Trophoblast cell (in vitro differentiated cells and primary cell): ENCODE data around the gene FUT9.

Experiments
- DNase-seq, 2 donors: peaks; one replicate each; pipeline ENCODE4 v3.0.0-alpha.2; 2016
- H2AFZ ChIP-seq: 2 replicates; pipeline ENCODE4 v1.6.1; 2013; ENCODE audit warnings: low read length, moderate library complexity, mild to moderate bottlenecking; ENCODE audit not compliant: insufficient read depth, poor library complexity
- H2AK5ac ChIP-seq: 2 replicates; pipeline ENCODE4 v1.6.1; 2013; ENCODE audit warnings: mild to moderate bottlenecking, low read length
- H2BK120ac ChIP-seq: 2 replicates; pipeline ENCODE4 v1.6.1; 2013; ENCODE audit warnings: low read length, mild to moderate bottlenecking, moderate library complexity; ENCODE audit not compliant: insufficient read depth, poor library complexity
- H2BK12ac ChIP-seq: 2 replicates; pipeline ENCODE4 v1.6.1; 2013; ENCODE audit warnings: mild to moderate bottlenecking, low read length, moderate library complexity
- H2BK5ac ChIP-seq: 2 replicates; pipeline ENCODE4 v1.6.1; 2013; ENCODE audit warnings: low read length, low read depth, moderate library complexity, mild to moderate bottlenecking; ENCODE audit not compliant: poor library complexity
- H3K14ac ChIP-seq: 2 replicates; pipeline ENCODE4 v1.6.1; 2013; ENCODE audit warnings: mild to moderate bottlenecking, low read length
- H3K18ac ChIP-seq: 2 replicates; pipeline ENCODE4 v1.6.1; 2013; ENCODE audit warnings: mild to moderate bottlenecking, low read length
- H3K23ac ChIP-seq: 2 replicates; pipeline ENCODE4 v1.6.1; 2013; ENCODE audit warnings: low read length
- H3K27ac ChIP-seq: 2 replicates; pipeline ENCODE4 v1.5.1; 2013; ENCODE audit warnings: low read depth, mild to moderate bottlenecking, inconsistent platforms, low read length, moderate library complexity
- H3K27me3 ChIP-seq: 2 replicates; pipeline ENCODE4 v1.6.1; 2013; ENCODE audit warnings: inconsistent platforms, mild to moderate bottlenecking, low read length, moderate library complexity; ENCODE audit not compliant: insufficient read depth
- H3K36me3 ChIP-seq, 2 experiments: 1 replicate in 1 of 2; 2 replicates in 1 of 2; pipeline ENCODE4 v1.6.1; 2013; ENCODE audit warnings: low read length in 2 of 2, mild to moderate bottlenecking in 2 of 2, moderate library complexity in 1 of 2; ENCODE audit not compliant: insufficient read depth in 2 of 2, control insufficient read depth in 1 of 2
- H3K4ac ChIP-seq: 2 replicates; pipeline ENCODE4 v1.6.1; 2013; ENCODE audit warnings: low read depth, mild to moderate bottlenecking, low read length, moderate library complexity
- H3K4me1 ChIP-seq, 2 experiments: 1 replicate in 1 of 2; 2 replicates in 1 of 2; pipeline ENCODE4 v1.6.1; 2013; ENCODE audit warnings: low read length in 2 of 2, mild to moderate bottlenecking in 2 of 2, moderate library complexity in 1 of 2; ENCODE audit not compliant: insufficient read depth in 2 of 2, control insufficient read depth in 1 of 2
- H3K4me2 ChIP-seq: 2 replicates; pipeline ENCODE4 v1.6.1; 2013; ENCODE audit warnings: inconsistent platforms, mild to moderate bottlenecking, low read length, moderate library complexity
- H3K4me3 ChIP-seq: 2 replicates; pipeline ENCODE4 v1.5.1; 2013; ENCODE audit warnings: mild to moderate bottlenecking, low read depth, low read length, inconsistent platforms
- H3K79me1 ChIP-seq: one replicate; pipeline ENCODE4 v1.6.1; 2013; ENCODE audit warnings: low read length
- H3K79me2 ChIP-seq: 2 replicates; pipeline ENCODE4 v1.6.1; 2013; ENCODE audit warnings: low read length, mild to moderate bottlenecking; ENCODE audit not compliant: control insufficient read depth, insufficient read depth, poor library complexity
- H3K9ac ChIP-seq: 2 replicates; pipeline ENCODE4 v1.6.1; 2013; ENCODE audit warnings: mild to moderate bottlenecking, low read length
- H3K9me3 ChIP-seq: 2 replicates; pipeline ENCODE4 v1.6.1; 2013; ENCODE audit warnings: low read depth, mild to moderate bottlenecking, control low read depth, inconsistent platforms, low read length; ENCODE audit not compliant: insufficient read depth
- H4K12ac ChIP-seq: 2 replicates; pipeline ENCODE4 v1.6.1; 2013; ENCODE audit warnings: low read depth, mild to moderate bottlenecking, low read length, moderate library complexity
- H4K8ac ChIP-seq: 2 replicates; pipeline ENCODE4 v1.6.1; 2013; ENCODE audit warnings: low read depth, mild to moderate bottlenecking, low read length, moderate library complexity
- H4K91ac ChIP-seq: one replicate; pipeline ENCODE4 v1.6.1; 2013; ENCODE audit warnings: low read depth, mild to moderate bottlenecking, low read length, moderate library complexity
- WGBS: extraction: QIAGEN DNeasy Blood & Tissue Kit; methylation state at CpG from one replicate; pipeline ENCODE4 v1.1.7; 2013; ENCODE audit warnings: missing lambda C conversion rate; ENCODE audit not compliant: insufficient read length, insufficient coverage; ENCODE audit errors: extremely low coverage; 5-methylcytosine and 5-hydroxymethylcytosine counted together

FUT9 gene

GRCh38 chr6:96142142-96142541 lies 126.4 kb downstream of the FUT9 start:
- Histone ChIP-seq H3K14ac (no peak overlapping the region), H3K79me1 (peaks cover 12% of the 10 kb centered on the region), H3K23ac (no peak overlapping the region), H4K12ac (no peak overlapping the region), H2BK120ac (no peak overlapping the region), H2AK5ac (no peak overlapping the region), H3K4me3 (no peak overlapping the region), H2AFZ (no peak overlapping the region), H4K8ac (no peak overlapping the region), H3K9ac (no peak overlapping the region), H3K9me3 (peaks cover 7% of the 10 kb centered on the region), H3K36me3 (peaks cover 0 to 5% of the 10 kb centered on the region in 2 experiments), H3K27ac (no peak overlapping the region), H3K27me3 (no peaks in the 10 kb centered on the region), H2BK12ac (no peak overlapping the region), H3K18ac (no peak overlapping the region), H4K91ac (no peak overlapping the region), H3K79me2 (no peaks in the 10 kb centered on the region), H3K4me2 (no peak overlapping the region), H2BK5ac (no peak overlapping the region), H3K4me1 (peaks cover 0 to 4% of the 10 kb centered on the region in 2 experiments), H3K4ac (no peak overlapping the region)
- no CpG with 5 or more reads among the region's 2 CpGs for WGBS
- DNase-seq, result no peak

- H3K4ac ChIP-seq, result peak overlapping the region; percentile 47
- no peaks in the 10 kb centered on the region for H3K9me3 ChIP-seq
- H4K91ac ChIP-seq, result peak overlapping the region; percentile 93
- no peak overlapping the region for H3K23ac ChIP-seq
- no peak for DNase-seq
- H2BK120ac ChIP-seq, result peak overlapping the region; percentile 95
- peak overlapping the region; percentile 95 for H2AK5ac ChIP-seq
- H4K8ac ChIP-seq, result peak overlapping the region; percentile 71
- H3K18ac ChIP-seq, result peak overlapping the region; percentile 94
- H2BK5ac ChIP-seq, result peak overlapping the region; percentile 87
- H3K9ac ChIP-seq, result no peak overlapping the region
- WGBS, result no CpG with 5 or more reads among the region's 2 CpGs
- no peak overlapping the region for H3K4me2 ChIP-seq
- no peak overlapping the region for H2AFZ ChIP-seq
- peaks cover 3 to 6% of the 10 kb centered on the region in 2 experiments for H3K4me1 ChIP-seq
- H4K12ac ChIP-seq, result no peak overlapping the region
- H3K4me3 ChIP-seq, result no peak overlapping the region
- H3K79me1 ChIP-seq, result peaks cover 18% of the 10 kb centered on the region
- peak overlapping the region; percentile 9 for H3K27ac ChIP-seq
- H3K36me3 ChIP-seq, result no peaks in the 10 kb centered on the region
- H2BK12ac ChIP-seq, result peak overlapping the region; percentile 99
- H3K14ac ChIP-seq, result peak overlapping the region; percentile 55
- no peaks in the 10 kb centered on the region for H3K27me3 ChIP-seq
- H3K79me2 ChIP-seq, result no peaks in the 10 kb centered on the region
Observed at GRCh38 chr6:96150431-96150830, 134.7 kb downstream of the FUT9 start.

- Histone ChIP-seq H3K23ac (no peak overlapping the region), H3K9me3 (no peaks in the 10 kb centered on the region), H3K79me1 (peaks cover 22% of the 10 kb centered on the region), H3K4ac (no peak overlapping the region), H2BK5ac (no peak overlapping the region), H3K4me2 (no peak overlapping the region), H4K91ac (no peak overlapping the region), H4K8ac (no peak overlapping the region), H3K4me1 (peaks cover 5 to 11% of the 10 kb centered on the region in 2 experiments), H3K4me3 (no peak overlapping the region), H3K79me2 (no peaks in the 10 kb centered on the region), H3K27me3 (no peaks in the 10 kb centered on the region), H3K9ac (no peak overlapping the region), H3K14ac (no peak overlapping the region), H2BK12ac (no peak overlapping the region), H3K36me3 (no peaks in the 10 kb centered on the region), H2BK120ac (no peak overlapping the region), H2AFZ (no peak overlapping the region), H2AK5ac (no peak overlapping the region), H3K18ac (no peak overlapping the region), H3K27ac (peak overlapping the region; percentile 57), H4K12ac (no peak overlapping the region)
- WGBS, result no CpG with 5 or more reads among the region's 3 CpGs
- DNase-seq, result no peak
Observed at GRCh38 chr6:96151707-96152106, 135.9 kb downstream of the FUT9 start.

GRCh38 chr6:96152114-96152708 lies 136.4 kb downstream of the FUT9 start:
- WGBS, result no CpG with 5 or more reads among the region's 3 CpGs
- no peak overlapping the region for H2AFZ ChIP-seq
- peak overlapping the region; percentile 67 for H4K91ac ChIP-seq
- H3K79me1 ChIP-seq, result peaks cover 24% of the 10 kb centered on the region
- H3K4me1 ChIP-seq, result peaks cover 5 to 11% of the 10 kb centered on the region in 2 experiments
- H3K27ac ChIP-seq, result peak overlapping the region; percentile 57
- H3K9ac ChIP-seq, result no peak overlapping the region
- no peaks in the 10 kb centered on the region for H3K27me3 ChIP-seq
- peak overlapping the region; percentile 9 for H3K14ac ChIP-seq
- no peaks in the 10 kb centered on the region for H3K79me2 ChIP-seq
- H3K4me2 ChIP-seq, result no peak overlapping the region
- no peaks in the 10 kb centered on the region for H3K36me3 ChIP-seq
- H3K4me3 ChIP-seq, result no peak overlapping the region
- H3K18ac ChIP-seq, result no peak overlapping the region
- H2BK5ac ChIP-seq, result peak overlapping the region; percentile 58
- no peak overlapping the region for H4K12ac ChIP-seq
- no peak overlapping the region for H4K8ac ChIP-seq
- DNase-seq, result no peak
- H3K9me3 ChIP-seq, result no peaks in the 10 kb centered on the region
- peak overlapping the region; percentile 90 for H2BK120ac ChIP-seq
- H2AK5ac ChIP-seq, result peak overlapping the region; percentile 94
- H2BK12ac ChIP-seq, result no peak overlapping the region
- peak overlapping the region; percentile 1 for H3K4ac ChIP-seq
- H3K23ac ChIP-seq, result no peak overlapping the region
